Glutamatergic neuron (in vitro differentiated cells): ENCODE results near the gene CHD2. TPM values are rescaled to one million over a fixed set of nuclear protein-coding genes. Genes with fewer than 3 reads are reported as not detected.

Experiments
- DNase-seq: peaks from one replicate; pipeline ENCODE4 v3.0.0; 2022
- H3K27ac Mint-ChIP-seq: one replicate; pipeline ENCODE4 v1.8.0; 2020; ENCODE audit warnings: mild to moderate bottlenecking, mixed read lengths, inconsistent platforms; ENCODE audit not compliant: unreplicated experiment
- H3K27me3 Mint-ChIP-seq: one replicate; pipeline ENCODE4 v1.8.0; 2020; ENCODE audit warnings: mild to moderate bottlenecking, moderate library complexity, mixed read lengths, inconsistent platforms; ENCODE audit not compliant: unreplicated experiment
- H3K36me3 Mint-ChIP-seq: one replicate; pipeline ENCODE4 v1.8.0; 2020; ENCODE audit warnings: mild to moderate bottlenecking, mixed read lengths, inconsistent platforms; ENCODE audit not compliant: unreplicated experiment
- H3K4me1 Mint-ChIP-seq: one replicate; pipeline ENCODE4 v1.8.0; 2020; ENCODE audit warnings: mild to moderate bottlenecking, low read depth, mixed read lengths, inconsistent platforms; ENCODE audit not compliant: unreplicated experiment
- H3K4me3 Mint-ChIP-seq: one replicate; pipeline ENCODE4 v1.8.0; 2020; ENCODE audit warnings: mild to moderate bottlenecking, mixed read lengths, inconsistent platforms; ENCODE audit not compliant: unreplicated experiment
- H3K9me3 Mint-ChIP-seq: one replicate; pipeline ENCODE4 v1.8.0; 2020; ENCODE audit warnings: mild to moderate bottlenecking, moderate library complexity, mixed read lengths, inconsistent platforms; ENCODE audit not compliant: unreplicated experiment
- total RNA-seq: library from RNA; stranded (reverse); fragmentation: NEBNext Ultra II Directional; extraction: Animal tissue kit (Norgen Biotek cat#: 25700); gene quantifications from one replicate; pipeline ENCODE4 v1.2.1, GENCODE V29; 2021; ENCODE audit not compliant: unreplicated experiment
- TF ChIP-seq, protein P1 (sequence below): fragments of 200-600 bp; sonication (generic); IDR thresholded peaks from one replicate; pipeline ENCODE4 v1.5.0; 2021; ENCODE audit not compliant: partially characterized antibody, unreplicated experiment

CHD2 gene
- total RNA-seq, 1 donor from 2014 or later: 201 TPM

DNA sequence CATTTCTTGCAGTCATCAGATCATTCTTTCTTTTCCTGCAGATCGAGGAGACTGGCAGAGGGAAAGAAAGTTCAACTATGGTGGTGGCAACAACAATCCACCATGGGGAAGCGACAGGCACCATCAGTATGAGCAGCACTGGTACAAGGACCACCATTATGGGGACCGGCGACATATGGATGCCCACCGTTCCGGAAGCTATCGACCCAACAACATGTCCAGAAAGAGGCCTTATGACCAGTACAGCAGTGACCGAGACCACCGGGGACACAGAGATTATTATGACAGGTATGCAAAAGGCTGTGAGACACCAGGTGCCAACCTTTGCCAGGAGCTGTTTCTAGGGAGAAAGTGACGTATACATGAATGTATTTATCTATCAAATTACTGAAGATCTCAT lies 119.8 kb downstream of the CHD2 start:
- TF ChIP-seq, protein P1, sequence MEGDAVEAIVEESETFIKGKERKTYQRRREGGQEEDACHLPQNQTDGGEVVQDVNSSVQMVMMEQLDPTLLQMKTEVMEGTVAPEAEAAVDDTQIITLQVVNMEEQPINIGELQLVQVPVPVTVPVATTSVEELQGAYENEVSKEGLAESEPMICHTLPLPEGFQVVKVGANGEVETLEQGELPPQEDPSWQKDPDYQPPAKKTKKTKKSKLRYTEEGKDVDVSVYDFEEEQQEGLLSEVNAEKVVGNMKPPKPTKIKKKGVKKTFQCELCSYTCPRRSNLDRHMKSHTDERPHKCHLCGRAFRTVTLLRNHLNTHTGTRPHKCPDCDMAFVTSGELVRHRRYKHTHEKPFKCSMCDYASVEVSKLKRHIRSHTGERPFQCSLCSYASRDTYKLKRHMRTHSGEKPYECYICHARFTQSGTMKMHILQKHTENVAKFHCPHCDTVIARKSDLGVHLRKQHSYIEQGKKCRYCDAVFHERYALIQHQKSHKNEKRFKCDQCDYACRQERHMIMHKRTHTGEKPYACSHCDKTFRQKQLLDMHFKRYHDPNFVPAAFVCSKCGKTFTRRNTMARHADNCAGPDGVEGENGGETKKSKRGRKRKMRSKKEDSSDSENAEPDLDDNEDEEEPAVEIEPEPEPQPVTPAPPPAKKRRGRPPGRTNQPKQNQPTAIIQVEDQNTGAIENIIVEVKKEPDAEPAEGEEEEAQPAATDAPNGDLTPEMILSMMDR: no peak
- Mint-ChIP-seq H3K27me3 (peaks cover 8% of the 10 kb centered on the region), H3K4me3 (no peak overlapping the region), H3K4me1 (peaks cover 6% of the 10 kb centered on the region), H3K9me3 (peaks cover 10% of the 10 kb centered on the region), H3K36me3 (peaks cover 9% of the 10 kb centered on the region), H3K27ac (no peak overlapping the region)
- DNase-seq: no peak

DNA sequence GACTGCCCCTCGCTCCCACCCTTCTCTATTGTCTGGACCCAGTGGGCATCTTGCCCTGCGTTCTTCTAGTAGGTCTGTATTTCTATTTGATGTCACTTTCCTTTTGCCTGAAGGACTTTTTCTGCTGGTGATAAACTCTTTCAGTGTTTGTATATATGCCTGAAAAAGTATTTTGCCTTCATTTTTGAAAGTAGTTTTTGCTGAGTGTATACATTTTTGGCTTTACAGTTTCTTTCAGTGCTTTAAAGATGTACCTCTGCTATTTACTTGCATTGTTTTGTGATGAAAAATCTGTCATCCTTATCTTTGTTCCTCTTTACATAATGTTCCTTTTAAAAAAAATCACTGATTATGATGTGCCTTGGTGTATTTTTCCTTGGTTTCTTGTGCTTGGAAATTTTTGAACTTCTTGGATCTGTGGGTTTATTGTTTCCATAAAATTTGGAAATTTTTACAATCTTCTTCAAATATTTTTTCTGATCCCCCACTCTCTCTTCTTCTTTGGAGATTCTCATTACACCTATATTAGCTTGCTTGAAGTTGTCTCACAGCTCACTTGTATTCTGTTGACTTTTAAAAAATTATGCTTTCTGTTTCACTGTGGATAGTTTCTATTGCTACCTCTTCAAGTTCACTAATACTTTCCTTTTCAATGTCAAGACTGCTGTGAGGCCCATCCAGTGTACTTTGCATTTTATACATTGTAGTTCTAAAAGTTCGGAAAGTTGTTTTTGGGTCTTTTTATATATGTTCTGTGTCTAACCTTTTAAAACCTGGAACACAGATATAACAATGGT lies 121.0 kb downstream of the CHD2 start:
- no peak for DNase-seq
- no peak overlapping the region for H3K27ac Mint-ChIP-seq
- H3K36me3 Mint-ChIP-seq: peaks cover 9% of the 10 kb centered on the region
- no peak overlapping the region for H3K4me3 Mint-ChIP-seq
- peaks cover 7% of the 10 kb centered on the region for H3K9me3 Mint-ChIP-seq
- peaks cover 9% of the 10 kb centered on the region for H3K27me3 Mint-ChIP-seq
- H3K4me1 Mint-ChIP-seq: peaks cover 6% of the 10 kb centered on the region
- TF ChIP-seq, protein P1: no peak

DNA sequence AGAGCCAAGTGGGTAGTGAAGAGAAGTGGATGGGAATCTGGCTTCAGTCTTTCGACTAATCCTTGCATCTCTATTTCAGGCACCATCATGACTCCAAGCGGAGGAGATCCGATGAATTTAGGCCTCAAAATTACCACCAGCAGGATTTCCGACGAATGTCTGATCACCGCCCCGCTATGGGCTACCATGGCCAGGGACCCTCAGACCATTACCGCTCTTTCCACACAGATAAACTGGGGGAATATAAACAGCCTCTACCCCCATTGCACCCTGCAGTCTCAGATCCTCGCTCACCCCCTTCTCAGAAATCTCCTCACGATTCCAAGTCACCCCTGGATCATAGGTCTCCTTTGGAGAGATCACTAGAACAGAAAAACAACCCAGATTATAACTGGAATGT lies 124.2 kb downstream of the CHD2 start:
- peaks cover 9% of the 10 kb centered on the region for H3K36me3 Mint-ChIP-seq
- peaks cover 23% of the 10 kb centered on the region for H3K4me1 Mint-ChIP-seq
- TF ChIP-seq, protein P1: no peak
- no peak for DNase-seq
- peaks cover 12% of the 10 kb centered on the region for H3K27me3 Mint-ChIP-seq
- peaks cover 16% of the 10 kb centered on the region for H3K9me3 Mint-ChIP-seq
- H3K4me3 Mint-ChIP-seq: no peak overlapping the region
- H3K27ac Mint-ChIP-seq: no peak overlapping the region

DNA sequence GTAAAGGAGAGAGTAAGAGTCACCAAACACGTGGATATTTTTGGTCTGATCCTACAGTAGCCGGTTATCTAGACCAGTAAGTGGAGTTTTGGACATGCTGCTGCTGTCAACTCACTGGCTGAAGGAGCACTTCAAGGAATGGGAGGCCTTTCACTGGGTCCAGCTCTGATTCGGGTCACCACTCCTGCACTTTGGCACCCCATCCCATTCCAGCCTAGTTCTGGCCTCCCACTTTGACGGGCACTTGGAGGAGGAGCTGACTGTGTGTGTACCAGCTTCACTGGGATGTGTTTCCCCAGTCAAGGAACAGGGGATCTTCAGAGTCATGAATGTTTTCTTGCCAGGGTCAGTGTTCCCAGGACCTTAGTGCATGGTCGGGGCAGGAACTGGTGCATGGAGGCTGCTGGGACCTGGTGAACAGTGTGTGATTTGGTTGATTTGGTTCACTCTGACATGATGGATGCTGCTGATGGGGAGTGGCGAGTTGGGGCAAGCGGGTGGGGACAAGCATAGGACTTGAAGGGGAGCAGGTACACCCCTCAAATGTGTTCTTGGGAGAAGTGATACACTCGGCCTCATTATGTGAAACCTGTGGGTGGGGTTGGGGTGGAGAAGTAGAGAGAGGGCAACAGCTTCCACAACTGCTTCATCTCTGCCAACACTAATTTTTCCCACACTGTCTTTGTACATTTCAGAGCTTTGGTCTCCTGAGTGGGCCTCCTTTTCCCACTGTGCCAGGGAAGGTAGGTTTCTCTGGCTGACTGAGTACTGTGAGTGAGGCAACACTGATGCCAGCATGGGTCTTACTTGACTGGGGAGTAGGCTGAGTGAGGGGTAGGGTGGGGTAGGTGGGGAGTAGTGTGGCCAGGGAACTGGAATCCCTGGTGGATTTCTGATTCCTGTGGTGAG lies 124.8 kb downstream of the CHD2 start:
- DNase-seq: no peak
- peaks cover 12% of the 10 kb centered on the region for H3K27me3 Mint-ChIP-seq
- TF ChIP-seq, protein P1: no peak
- H3K27ac Mint-ChIP-seq: peak overlapping the region; percentile 29
- no peak overlapping the region for H3K4me3 Mint-ChIP-seq
- H3K9me3 Mint-ChIP-seq: peaks cover 16% of the 10 kb centered on the region
- peaks cover 9% of the 10 kb centered on the region for H3K36me3 Mint-ChIP-seq
- H3K4me1 Mint-ChIP-seq: peaks cover 28% of the 10 kb centered on the region

DNA sequence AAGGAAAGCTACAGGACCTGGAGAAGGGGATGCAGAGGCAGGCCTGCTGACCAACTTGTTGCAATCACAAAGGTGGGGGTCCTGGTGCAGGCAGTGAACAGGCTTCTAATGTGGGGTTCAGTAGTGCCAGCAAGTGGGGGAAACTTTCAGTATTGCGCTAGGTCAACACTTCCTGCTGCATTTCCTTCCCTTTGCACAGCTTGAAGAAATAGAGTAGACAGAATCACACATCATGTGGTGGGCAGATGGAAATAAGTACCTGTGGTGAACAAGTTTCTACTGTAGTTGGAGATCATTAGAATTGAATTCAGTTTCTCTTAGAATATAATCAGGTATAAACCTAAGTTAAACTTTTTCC lies 125.5 kb downstream of the CHD2 start:
- no peak for DNase-seq
- peaks cover 30% of the 10 kb centered on the region for H3K4me1 Mint-ChIP-seq
- H3K27ac Mint-ChIP-seq: peak overlapping the region; percentile 57
- TF ChIP-seq, protein P1: no peak
- H3K36me3 Mint-ChIP-seq: peaks cover 9% of the 10 kb centered on the region
- H3K4me3 Mint-ChIP-seq: no peak overlapping the region
- H3K9me3 Mint-ChIP-seq: peaks cover 16% of the 10 kb centered on the region
- H3K27me3 Mint-ChIP-seq: peaks cover 12% of the 10 kb centered on the region
